Measurements from ENCODE around the gene TAP1. TPM values are rescaled to one million over a fixed set of nuclear protein-coding genes. Genes with fewer than 3 reads are reported as not detected.

The TAP1 gene
- polyA plus RNA-seq, 1 experiment = 80.4 TPM

DNA sequence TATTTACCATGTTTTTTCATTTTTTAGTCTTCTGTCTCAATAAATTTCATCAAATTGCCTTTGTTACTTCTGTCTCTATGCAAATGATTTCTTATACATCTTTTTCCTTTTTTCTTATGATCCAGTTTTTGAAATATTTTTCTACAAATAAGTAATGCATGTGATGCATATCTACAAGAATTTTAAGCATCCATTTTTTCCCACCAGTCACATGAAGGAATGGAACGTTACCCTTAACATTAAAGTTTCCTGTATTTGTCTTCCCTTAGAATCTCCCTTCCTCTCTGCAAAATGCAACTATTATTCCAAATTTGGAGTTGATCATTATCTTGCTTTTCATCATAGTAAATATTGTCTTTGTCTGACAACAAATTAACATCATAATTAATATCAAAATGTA is 36.0 kb upstream of the TAP1 start:
- Histone ChIP-seq H3K36me3 (ENCODE audit: control insufficient read depth, insufficient read depth, low read length) (no peaks in the 10 kb centered on the region), H3K4me3 (ENCODE audit: low read depth, low read length) (no peak overlapping the region), H3K27me3 (ENCODE audit: control insufficient read depth, insufficient read depth, low read length) (no peaks in the 10 kb centered on the region)
- POLR2A ChIA-PET = no interaction called here
- CTCF ChIA-PET = interaction anchor here (1.0 to 1.1 kb wide), 2 partner anchors 27 to 95 kb away, joined by 3 to 4 read pairs; no protein-coding TSS in a partner anchor
- no peak for DNase-seq (ENCODE audit: low read depth)
- TF ChIP-seq, protein P1, sequence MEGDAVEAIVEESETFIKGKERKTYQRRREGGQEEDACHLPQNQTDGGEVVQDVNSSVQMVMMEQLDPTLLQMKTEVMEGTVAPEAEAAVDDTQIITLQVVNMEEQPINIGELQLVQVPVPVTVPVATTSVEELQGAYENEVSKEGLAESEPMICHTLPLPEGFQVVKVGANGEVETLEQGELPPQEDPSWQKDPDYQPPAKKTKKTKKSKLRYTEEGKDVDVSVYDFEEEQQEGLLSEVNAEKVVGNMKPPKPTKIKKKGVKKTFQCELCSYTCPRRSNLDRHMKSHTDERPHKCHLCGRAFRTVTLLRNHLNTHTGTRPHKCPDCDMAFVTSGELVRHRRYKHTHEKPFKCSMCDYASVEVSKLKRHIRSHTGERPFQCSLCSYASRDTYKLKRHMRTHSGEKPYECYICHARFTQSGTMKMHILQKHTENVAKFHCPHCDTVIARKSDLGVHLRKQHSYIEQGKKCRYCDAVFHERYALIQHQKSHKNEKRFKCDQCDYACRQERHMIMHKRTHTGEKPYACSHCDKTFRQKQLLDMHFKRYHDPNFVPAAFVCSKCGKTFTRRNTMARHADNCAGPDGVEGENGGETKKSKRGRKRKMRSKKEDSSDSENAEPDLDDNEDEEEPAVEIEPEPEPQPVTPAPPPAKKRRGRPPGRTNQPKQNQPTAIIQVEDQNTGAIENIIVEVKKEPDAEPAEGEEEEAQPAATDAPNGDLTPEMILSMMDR (IDR thresholded peaks at IDR 0.05; ENCODE audit: insufficient read depth, low read depth, low read length) = no peak

DNA sequence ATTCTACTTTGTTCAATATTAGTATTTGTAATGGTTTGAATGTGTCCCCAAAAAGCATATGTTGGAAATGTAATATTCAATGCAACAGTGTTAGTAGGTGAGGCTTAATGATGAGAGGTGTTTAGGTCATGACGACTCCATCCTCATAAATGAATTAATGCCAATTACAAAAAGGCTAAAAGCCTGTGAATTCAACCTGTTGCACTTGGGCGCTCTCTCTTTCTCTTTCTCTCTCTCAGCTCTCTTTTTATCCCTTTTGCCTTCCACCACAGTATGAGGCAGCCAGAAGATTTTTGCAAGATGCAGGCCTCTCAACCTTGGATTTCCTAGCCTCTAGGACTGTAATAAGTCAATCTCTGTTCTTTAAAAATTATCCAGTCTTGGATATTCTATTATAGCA is 35.1 kb upstream of the TAP1 start:
- H3K36me3 ChIP-seq (ENCODE audit: control insufficient read depth, insufficient read depth, low read length) = no peaks in the 10 kb centered on the region
- DNase-seq (ENCODE audit: low read depth) = no peak

DNA sequence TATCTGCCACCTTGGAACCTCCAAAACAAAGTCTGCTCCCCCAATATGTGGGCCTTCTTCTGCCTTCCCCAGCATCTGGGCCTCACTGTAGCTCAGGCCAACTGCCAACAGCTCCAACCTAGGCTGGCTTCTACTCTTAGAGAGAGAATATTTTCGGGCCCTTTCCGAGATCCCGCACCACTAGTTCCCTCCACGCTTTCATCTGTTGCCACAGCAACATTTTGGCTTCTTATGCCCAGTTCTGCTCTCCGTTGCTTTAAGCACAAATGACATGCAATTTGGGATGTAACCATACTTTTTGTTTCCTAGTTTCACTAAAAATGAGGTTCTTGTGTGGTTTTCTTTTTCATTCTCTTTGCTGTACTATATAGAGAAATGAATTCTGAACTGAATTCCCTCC is 34.1 kb upstream of the TAP1 start:
- no peak overlapping the region for H3K4me3 ChIP-seq (ENCODE audit: low read depth, low read length)
- ChIA-PET CTCF (interaction anchor here (3.4 to 4.5 kb wide), 2 partner anchors 66 to 98 kb away, joined by 37 to 66 read pairs; partner anchors contain the start of gene HLA-DMA), POLR2A (no interaction called here)
- TF ChIP-seq, protein P1 (IDR thresholded peaks at IDR 0.05; ENCODE audit: insufficient read depth, low read depth, low read length) = no peak
- no peaks in the 10 kb centered on the region for H3K36me3 ChIP-seq (ENCODE audit: control insufficient read depth, insufficient read depth, low read length)
- no peaks in the 10 kb centered on the region for H3K27me3 ChIP-seq (ENCODE audit: control insufficient read depth, insufficient read depth, low read length)
- DNase-seq (ENCODE audit: low read depth) = no peak

More for the DNA sequence above, 35.1 kb upstream of the TAP1 start:
- H3K27me3 ChIP-seq (ENCODE audit: control insufficient read depth, insufficient read depth, low read length) = no peaks in the 10 kb centered on the region
- CTCF ChIA-PET = interaction anchor here (4.5 kb wide), 1 partner anchor 97 kb away, joined by 66 read pairs; no protein-coding TSS in a partner anchor
- TF ChIP-seq, protein P1 (IDR thresholded peaks at IDR 0.05; ENCODE audit: insufficient read depth, low read depth, low read length) = no peak
- POLR2A ChIA-PET = interaction anchor here (1.1 kb wide), 1 partner anchor 92 kb away, joined by 4 read pairs; no protein-coding TSS in a partner anchor
- no peak overlapping the region for H3K4me3 ChIP-seq (ENCODE audit: low read depth, low read length)

DNA sequence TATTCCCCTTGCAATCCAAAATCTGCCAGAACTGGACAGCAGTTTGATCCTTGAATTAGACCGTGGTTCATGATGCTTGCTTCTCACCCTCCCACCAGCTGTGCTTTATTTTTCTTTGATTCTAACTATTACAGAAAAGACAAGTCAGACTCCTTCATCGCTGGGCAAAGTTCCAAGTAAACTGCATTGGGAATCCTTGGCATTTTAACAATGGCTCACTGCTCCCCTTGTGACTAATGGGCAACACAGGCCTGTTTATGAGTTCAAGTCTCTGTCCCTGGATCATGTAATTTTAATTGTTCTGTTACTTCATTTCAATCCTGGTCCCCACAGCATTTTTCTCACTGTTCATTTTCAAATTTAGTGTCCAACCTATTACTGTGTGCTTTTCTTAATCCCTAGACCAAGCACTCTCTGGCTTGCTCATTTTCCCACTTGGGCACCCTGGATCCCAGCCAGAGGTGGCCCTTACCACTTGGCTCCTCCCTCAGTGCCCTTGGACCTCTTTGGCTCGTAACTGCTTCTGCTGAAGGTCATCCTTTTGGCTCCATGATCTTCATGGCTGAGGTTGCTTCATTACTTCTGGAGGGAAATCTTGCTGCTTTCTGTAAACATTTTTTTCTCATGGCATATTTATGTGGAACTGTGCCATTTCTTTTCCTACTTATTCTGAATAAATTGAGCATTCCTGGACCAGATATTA is 33.3 kb upstream of the TAP1 start:
- ChIA-PET POLR2A (no interaction called here), CTCF (interaction anchor here (1.0 to 4.5 kb wide), 17 partner anchors 8 to 160 kb away, joined by 3 to 66 read pairs (median 5); partner anchors contain the start of gene HLA-DMA)
- DNase-seq (ENCODE audit: low read depth) = peak; percentile 52
- TF ChIP-seq, protein P1 (IDR thresholded peaks at IDR 0.05; ENCODE audit: insufficient read depth, low read depth, low read length) = no peak
- H3K36me3 ChIP-seq (ENCODE audit: control insufficient read depth, insufficient read depth, low read length) = no peaks in the 10 kb centered on the region
- H3K4me3 ChIP-seq (ENCODE audit: low read depth, low read length) = no peak overlapping the region
- H3K27me3 ChIP-seq (ENCODE audit: control insufficient read depth, insufficient read depth, low read length) = no peaks in the 10 kb centered on the region

DNA sequence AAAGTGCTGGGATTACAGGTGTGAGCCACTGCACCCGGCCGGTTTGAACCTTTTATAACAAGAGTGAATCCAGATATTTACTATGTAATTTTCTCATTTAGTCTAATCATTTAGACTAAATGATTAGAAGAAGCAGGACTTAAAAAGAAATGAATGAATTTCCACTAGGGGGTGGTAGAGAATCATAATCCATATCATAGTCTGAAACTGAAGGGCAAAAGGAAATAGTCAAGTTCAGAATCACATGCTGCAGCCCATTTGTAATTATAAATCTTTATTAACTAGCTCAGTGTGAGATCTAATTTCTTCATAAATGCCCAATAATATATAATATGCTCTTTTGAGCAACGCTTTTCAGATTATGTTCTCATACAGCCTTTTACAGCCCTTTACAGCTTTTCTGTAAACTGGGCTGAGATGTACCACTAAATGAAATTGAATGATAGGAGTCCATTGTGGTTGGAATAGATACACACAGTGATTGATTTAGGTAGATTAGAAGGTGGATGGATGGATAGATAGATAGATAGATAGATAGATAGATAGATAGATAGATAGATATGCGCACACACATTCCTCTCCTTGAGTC is 32.3 kb upstream of the TAP1 start:
- TF ChIP-seq, protein P1 (IDR thresholded peaks at IDR 0.05; ENCODE audit: insufficient read depth, low read depth, low read length) = peak; percentile 45
- ChIA-PET CTCF (interaction anchor here (0.7 to 4.5 kb wide), 29 partner anchors 9 to 196 kb away, joined by 3 to 66 read pairs (median 4); partner anchors contain the start of genes HLA-DMA and PSMB9), POLR2A (no interaction called here)
- no peak overlapping the region for H3K4me3 ChIP-seq (ENCODE audit: low read depth, low read length)
- DNase-seq (ENCODE audit: low read depth) = peak; percentile 16
- no peaks in the 10 kb centered on the region for H3K27me3 ChIP-seq (ENCODE audit: control insufficient read depth, insufficient read depth, low read length)
- H3K36me3 ChIP-seq (ENCODE audit: control insufficient read depth, insufficient read depth, low read length) = no peaks in the 10 kb centered on the region

Data from BJ (cell line).